ENCODE data around the gene KIFC1.
A peak's percentile ranks its signal among the peaks of the same experiment; 100 is the strongest.

The KIFC1 gene

DNA sequence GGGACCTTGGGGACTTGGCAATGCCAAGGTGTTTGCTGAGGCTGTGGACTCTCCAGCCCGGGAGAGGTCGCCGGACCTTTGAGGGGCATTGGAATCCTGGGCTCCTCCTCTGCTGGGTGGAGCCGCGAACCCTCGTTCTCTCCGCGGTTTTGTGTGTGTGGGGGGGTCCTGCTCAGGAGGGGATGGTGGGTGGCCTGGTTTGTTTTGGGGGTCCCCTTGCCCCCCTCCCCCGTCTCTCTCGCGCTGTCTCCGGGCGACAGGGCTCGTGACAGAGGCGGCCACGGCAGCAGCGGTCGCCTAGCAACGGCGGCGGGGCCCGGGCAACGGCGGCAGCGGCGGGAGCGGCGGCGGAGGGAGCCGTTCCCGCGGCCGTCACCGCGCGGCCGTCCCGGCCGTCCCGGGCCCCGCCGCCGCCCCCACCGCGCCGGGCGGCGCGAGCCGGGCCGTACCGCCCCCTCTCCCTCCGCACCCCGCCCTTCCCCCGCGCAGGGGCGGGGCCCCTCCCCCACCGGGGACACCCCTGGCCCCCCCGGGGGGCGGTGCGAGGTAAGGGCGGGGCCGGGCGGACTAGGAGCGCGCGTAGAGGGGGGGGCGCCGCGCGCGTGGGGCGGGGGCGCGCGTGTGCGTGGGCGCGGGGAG, 36.1 kb downstream of the KIFC1 start:
- DNase-seq, result peak; percentile 75

DNA sequence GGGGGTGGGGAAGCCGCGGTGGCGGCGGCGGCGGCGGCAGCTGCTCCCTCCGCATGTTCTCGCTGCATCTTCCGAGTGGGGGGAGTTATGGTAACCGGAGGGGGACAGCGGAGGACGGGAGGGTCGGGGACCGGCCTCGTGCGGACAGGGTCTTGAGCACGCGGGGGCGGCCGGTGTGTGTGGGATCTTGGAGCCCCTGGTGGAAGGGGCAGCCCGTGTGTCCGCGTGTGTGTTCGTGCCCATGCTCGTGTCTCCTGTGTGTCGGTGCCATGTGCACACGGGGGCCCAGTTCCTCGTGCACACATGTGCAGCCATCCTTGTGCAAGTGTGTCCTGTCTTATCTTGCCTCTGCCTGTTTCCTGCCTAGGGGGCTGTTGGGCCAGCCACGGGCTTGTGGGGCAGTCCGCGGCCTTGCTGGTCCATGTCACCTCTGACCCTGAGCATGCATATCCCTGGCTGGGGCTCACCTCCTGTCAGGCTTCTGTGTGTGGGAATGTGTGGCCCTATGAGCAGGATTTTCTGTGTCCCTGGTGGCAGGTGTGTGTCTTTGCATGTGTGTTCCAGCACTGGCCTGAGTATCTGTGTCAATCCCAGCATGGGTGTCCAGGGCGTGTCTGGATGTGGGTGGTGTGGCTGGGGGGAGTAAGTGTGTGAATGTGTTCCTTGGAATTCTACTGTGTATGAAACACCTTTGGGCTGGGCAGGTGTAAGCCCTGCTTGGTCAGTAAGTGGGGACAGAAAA, 36.8 kb downstream of the KIFC1 start:
- peak; percentile 54 for DNase-seq

DNA sequence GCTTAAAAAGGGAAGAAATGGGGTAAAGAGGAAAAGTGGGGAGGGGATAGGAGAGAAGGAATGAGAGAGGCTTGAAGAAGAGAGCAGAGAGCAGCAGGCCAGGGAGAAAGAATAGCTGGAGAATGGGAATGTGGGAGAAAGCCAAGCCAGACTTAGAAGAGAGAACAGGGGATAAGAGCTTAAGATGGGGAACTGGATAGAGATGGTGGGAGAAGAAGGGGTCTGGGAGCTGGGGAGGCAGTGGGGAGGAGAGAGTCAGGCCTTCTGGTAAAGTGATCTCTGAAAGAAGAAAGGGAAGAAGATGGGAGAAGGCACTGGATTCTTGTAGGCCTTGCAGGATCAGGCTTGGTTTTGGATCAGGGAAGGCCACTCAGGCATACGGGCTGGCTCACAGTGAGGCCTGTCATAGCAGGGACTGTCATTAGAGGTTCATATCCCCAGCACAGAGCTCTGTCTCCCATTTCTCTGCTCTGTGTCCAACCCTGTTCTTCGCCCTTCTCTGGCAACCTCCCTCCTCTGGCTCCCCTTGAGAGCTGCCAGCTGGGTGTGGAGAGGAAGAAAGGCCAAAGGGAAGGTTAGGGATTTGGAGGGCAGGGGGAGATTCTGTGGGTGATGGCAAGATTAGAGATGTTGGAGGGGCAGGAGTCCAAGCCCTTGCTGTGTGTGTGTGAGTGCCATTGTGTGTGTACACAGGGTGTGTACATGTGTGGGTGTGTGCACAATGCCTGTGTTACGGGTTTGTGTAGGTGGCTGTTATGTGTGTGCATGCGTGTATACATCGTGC, 37.5 kb downstream of the KIFC1 start:
- peak; percentile 18 for DNase-seq

DNA sequence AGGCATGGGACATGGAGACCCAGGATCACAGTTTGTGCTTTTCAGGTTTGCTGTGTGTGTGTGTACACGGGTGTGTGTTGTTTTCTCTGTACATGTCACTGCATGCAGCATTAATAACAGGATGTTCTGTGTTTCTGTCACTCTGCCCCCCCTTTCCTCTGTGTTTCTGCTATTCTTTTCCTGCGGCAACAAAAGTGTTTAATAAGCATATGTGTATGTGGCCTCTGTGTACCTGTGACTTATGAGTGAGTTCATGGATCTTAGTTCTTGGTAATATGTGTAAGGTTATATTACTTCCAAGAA, 38.1 kb downstream of the KIFC1 start:
- peak; percentile 70 for DNase-seq

DNA sequence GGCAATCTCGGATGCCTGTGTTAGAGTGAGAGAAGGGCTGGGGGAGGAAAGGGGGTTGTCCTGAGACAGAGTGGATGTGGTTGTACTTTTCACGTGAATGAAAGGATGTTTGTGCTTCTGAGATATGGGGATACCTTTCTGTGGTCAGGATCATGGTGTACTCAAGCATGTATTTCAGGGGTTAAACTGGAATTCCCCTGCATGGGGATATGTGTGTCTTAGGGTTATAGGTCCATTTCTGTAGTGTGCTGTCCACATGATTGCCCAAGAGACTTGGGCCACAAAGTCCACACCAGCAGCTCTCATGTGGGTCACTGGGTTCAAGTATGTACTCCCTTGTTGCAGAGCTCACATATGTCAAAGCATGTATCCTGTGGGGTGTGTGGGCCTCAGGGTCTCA, 38.7 kb downstream of the KIFC1 start:
- DNase-seq, result peak; percentile 55

DNA sequence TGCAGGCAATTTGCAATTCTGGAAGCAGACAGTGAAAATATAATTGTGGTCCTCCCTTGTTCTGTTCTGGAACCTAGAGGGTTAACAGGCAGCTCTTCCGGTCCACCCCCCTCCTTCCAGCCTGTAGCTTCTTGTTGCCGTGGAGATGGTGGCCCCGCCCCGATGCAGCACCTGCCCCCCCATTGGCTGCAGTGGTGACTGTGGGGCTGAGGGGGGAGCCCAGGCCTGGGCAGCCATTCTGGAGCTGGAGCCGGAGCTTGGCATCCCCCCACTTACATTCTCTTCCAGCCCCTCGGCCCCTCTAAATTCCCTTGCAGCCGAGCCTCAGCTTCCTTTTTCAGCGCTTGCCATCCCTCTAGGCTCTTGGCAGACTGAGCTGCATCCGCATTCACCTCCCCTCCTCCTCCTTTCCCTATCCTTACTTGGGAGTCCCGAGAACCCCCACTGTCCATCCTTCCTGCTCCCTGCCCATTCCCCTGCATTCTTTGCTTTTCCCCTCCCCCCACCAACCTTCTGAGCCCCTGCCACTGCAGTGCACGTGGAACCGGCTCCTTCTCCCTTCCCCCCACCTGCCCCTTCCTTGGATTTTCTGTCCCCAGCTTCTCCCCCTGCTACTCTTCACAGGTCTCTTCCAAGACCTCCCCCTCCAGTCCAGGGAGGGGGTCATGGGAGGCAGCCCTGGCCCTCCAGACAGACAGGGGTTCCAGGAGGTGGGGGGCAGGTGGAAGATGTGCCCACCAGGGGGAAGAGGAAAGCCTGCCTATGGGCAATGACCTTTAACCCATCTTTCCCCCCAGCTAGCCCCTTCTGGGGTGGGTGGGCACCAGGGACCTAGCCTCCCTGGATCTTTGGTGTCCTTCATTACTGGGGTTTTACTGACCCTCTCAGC, 39.6 kb downstream of the KIFC1 start:
- peak; percentile 90 for DNase-seq

DNA sequence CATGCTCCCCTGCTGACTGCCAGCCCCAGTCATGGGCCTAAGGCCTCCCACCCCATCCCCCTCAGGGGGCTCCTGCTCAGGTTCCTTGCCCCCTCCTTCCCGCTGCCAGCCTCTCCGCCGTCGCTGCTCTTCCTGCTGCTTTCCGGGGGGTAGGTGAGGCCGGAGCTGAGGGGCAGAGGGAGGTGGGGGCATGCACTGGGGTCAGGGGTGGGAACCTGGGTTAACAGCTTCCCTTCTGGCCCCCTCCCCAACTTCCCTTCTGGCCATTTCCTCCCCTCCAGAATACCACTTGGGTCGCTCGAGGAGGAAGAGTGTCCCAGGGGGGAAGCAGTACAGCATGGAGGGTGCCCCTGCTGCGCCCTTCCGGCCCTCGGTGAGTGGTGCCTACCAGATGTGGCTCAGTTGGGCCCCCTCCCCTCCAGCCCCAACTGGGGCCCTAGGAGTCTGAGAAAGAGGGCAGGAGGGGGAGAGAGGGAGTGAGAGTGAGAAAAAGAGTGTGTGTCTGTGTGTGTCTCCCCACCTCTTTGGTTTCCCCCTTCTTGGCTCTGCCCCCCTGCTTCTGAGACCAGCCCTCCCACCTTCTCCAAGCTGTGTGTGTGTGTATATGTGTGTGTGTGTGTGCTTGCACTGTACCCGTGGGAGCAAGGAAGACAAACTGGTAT, 40.4 kb downstream of the KIFC1 start:
- DNase-seq, result no peak

DNA sequence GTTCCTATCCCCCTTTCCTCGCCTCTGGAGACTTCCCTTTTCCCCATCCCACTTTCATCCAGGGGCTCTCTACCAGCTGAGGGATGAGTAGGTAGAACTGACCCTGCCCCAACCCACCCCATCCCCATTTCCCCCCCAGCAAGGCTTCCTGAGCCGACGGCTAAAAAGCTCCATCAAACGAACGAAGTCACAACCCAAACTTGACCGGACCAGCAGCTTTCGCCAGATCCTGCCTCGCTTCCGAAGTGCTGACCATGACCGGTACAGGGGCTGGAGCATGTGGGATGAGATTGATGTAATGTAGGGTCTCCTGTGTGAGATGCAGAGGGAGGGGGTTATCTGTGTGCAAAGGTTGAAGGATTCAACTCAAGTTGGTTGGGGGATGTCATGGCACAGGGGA, 40.9 kb downstream of the KIFC1 start:
- DNase-seq, result no peak

DNA sequence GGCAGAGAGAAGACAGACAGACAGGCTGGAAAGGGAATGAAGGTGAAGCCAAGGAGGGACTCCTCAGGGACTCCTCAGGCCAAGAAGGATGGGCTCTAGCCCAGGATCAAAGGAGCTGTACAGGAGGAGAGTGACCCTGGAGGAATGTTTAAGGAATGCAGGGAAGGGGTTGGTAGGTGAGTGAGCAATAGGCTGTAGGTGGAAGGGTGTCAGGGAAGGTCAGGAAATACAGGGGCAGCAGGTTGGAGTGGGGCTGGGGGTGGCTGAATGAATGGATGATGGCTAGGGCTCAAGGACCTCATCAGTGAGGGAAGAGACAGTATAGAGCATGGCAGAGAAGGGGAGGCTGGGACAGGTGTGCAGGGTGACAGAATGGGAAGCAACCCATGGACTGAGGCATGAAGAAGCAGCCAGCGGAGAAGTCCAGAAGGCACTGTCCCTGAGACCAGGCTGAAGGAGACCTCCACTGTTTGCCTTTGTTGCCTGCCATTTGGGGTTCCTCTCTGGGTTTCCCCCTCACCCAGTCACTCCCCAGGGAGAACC, 41.4 kb downstream of the KIFC1 start:
- no peak for DNase-seq

DNA sequence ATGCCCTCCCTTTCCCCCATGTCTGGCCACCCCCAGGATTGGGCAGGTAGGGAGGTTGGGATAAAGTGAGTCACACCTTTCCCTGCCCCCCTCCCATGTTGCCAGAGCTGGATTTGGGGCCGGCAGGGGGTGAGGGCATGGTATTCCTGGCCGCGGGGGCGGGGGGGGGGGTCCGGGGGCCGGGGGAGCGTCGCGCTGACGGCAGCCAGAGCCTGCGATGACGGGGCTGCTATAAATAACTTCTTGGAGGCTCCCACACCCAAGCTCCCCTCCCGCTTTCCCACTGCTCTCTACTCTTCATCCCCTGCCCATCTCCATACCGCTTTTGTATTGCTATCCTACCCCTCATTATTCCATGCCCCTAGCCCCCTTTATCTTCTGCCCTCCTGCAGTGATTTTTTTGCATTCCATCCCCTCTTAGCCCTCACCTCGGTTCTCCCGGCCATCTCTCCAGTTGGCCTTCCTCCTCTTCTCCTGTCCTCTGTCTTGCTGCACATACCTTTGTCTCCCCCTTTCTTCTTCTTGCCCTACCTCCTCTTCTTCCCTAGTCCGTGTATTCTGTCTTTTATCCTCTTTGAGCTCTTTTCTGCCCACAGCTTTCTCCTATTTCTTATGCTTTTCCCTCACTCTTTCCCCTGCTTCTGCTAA, 42.0 kb downstream of the KIFC1 start:
- DNase-seq, result no peak

DNA sequence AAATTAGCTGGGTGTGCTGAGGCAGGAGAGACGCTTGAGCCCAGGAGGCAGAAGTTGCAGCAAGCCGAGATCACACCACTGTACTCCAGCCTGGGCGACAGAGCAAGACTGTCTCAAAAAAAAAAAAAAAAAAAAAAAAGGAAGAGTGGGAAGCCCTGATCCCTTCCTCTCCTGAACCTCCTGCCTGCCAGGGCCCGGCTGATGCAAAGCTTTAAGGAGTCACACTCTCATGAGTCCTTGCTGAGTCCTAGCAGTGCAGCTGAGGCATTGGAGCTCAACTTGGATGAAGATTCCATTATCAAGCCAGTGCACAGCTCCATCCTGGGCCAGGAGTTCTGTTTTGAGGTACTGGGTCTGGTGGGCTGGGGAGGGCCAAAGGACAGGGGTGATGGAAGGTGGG, 43.3 kb downstream of the KIFC1 start:
- DNase-seq, result no peak

DNA sequence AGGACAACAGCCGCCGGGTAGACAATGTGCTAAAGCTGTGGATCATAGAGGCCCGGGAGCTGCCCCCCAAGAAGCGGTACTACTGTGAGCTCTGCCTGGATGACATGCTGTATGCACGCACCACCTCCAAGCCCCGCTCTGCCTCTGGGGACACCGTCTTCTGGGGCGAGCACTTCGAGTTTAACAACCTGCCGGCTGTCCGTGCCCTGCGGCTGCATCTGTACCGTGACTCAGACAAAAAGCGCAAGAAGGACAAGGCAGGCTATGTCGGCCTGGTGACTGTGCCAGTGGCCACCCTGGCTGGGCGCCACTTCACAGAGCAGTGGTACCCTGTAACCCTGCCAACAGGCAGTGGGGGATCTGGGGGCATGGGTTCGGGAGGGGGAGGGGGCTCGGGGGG, 46.0 kb downstream of the KIFC1 start:
- DNase-seq, result no peak

DNA sequence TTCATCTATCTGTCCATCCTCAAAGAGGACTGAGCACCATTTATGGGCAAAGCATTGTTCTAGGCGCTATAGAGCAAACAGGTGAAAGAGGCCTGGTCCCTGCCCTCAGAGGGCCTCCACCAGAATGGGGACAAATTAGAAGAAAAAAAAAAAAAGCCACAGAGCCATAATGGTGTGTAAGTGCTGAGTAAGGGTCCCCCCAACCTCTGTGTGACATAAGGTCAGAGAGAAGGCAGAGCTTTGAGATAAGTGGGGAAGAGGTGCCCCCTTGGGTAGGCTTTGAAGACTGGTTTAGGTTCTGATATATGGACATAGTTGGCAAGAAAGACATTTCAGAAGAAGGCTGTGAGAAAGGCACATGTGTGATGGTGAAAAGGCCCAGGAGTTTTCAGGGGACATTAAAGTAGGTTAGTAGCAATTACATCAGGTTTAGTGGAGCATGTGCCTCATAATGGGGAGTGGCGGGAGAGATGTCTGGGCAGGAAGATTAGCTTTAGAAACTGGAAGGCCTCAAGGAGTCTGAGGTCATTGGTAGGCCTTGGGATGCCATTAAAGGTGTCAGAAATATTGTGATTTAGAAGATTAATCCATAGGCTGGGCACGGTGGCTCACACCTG, 47.5 kb downstream of the KIFC1 start:
- DNase-seq, result no peak

DNA sequence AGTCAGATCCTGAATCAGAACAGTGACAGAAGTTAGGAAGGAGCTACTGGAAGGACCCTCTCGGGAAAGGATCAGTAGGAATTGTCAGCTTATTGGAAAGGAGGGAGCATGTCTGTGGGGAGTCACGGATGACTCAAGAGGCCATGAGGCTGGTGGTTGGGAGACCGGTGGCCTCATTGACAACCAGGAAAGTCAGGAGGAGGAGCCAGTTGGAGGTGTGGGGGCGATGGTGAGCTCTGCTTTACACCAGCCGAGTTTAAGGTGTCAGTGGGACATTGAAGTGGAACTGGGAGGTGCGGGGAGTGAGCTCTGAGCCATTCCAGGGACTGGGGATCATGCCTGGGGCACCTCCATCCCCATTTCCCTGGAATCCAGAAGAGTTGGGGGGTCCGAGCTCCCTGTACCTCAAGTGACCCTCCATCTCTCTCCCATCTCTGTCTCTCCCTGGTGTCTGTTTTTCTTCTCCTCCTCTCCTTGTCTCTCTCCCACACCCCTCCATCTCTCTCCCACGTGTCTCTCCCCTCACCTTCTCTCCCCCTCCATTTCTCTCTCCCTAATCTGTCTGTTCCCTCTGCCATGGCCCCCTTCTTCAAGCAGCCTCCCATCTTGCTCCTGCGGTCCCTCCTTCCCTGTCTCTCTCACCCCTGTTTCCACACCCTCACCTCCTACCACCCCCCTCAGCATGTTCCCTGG, 48.5 kb downstream of the KIFC1 start:
- DNase-seq, result no peak

DNA sequence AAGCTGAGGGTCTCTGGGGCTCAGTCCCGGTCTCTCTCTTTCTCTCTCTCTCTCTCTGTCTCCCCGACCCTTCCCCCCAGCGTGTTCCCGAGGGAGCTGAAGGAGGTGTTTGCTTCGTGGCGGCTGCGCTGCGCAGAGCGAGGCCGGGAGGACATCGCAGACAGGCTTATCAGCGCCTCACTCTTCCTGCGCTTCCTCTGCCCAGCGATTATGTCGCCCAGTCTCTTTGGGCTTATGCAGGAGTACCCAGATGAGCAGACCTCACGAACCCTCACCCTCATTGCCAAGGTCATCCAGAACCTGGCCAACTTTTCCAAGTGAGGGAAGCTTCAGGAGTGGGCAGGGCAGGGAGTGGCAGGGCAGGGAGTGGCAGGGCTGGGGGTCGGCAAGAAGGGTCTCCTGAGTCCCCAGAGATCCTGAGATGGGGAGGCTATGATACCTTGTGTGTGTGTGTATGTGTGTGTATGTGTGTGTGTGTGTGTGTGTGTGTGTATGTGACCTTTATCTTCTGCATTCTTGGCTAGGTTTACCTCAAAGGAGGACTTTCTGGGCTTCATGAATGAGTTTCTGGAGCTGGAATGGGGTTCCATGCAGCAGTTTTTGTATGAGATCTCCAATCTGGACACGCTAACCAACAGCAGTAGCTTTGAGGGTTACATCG, 49.2 kb downstream of the KIFC1 start:
- DNase-seq, result no peak

DNA sequence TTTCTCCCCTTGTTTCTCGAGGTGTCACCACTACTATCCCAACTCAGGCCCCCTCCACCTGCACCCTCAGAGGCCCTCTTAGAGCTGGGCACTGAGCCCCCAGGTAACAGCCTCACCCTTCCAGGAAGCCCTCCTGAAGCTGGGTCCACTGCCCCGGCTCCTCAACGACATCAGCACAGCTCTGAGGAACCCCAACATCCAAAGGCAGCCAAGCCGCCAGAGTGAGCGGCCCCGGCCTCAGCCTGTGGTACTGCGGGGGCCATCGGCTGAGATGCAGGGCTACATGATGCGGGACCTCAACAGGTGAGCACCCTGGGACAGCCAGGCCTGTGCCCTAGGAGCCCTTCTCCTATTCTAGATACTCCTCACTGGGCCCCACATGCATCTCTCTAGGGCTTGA, 49.8 kb downstream of the KIFC1 start:
- DNase-seq, result no peak

DNA sequence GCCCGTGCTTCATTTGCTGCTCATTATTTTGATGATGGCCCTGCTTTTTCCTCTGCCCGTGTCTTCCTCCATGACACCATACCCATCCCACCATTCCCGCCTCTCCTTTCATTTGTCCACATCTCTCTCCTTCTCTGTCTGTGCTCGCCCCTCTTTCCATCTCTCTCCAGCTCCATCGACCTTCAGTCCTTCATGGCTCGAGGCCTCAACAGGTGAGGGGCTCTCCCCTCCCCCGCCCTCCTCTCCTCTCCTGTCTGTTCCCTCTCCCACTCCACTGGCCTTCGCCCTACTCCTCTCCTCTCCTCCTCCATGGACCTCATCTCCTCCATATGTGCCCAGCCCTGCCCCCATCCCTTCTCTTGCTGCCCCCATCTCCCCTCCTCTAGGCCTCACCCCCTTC, 50.7 kb downstream of the KIFC1 start:
- DNase-seq, result no peak

DNA sequence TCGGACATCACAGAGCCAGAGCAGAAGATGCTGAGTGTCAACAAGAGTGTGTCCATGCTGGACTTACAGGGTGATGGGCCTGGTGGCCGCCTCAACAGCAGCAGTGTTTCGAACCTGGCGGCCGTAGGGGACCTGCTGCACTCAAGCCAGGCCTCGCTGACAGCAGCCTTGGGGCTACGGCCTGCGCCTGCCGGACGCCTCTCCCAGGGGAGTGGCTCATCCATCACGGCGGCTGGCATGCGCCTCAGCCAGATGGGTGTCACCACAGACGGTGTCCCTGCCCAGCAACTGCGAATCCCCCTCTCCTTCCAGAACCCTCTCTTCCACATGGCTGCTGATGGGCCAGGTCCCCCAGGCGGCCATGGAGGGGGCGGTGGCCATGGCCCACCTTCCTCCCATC, 51.4 kb downstream of the KIFC1 start:
- DNase-seq, result no peak

DNA sequence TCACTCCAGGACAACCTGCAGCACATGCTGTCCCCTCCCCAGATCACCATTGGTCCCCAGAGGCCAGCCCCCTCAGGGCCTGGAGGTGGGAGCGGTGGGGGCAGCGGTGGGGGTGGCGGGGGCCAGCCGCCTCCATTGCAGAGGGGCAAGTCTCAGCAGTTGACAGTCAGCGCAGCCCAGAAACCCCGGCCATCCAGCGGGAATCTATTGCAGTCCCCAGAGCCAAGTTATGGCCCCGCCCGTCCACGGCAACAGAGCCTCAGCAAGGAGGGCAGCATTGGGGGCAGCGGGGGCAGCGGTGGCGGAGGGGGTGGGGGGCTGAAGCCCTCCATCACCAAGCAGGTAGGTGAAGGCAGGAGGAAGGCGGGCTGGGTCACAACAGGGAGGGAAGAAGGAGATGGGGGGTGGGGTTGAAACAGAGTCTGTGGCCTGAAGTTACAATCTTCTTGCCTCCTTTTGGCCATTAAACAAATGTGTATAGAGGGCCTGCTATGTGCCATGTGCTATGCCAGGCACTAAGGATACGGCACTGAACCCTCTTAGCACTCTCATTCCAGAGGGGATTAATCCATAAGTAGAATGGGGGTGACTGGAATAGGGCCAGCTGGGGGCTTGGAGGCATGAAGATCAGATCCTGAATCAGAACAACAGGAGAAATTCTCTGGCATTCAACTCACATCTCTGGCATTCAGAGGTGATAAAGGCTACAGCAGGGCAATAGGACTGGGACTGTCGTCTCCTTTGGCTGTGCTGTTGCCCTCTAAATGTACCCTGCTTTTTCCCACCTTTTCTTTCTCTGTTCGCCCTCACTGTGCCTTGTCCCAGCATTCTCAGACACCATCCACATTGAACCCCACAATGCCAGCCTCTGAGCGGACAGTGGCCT, 52.2 kb downstream of the KIFC1 start:
- DNase-seq, result no peak

Measured in CD4-positive, alpha-beta T cell treated with Interleukin-17A for 1 hour (primary cell).